Suppressor macrophage treated with lipopolysaccharide for 4 hours (primary cell): ENCODE measurements around the gene DNAI4.
"Not testable (repeated sequence)": the region's sequence is repeated elsewhere in the genome, so short reads cannot be mapped to it uniquely, and the experiment has no call there.

ENCODE experiments used
- DNase-seq: peaks from one replicate; pipeline ENCODE4 v3.0.0-alpha.2; 2020

Gene DNAI4

GRCh38 chr1:66924756-66925557 is at the start of gene DNAI4, which contains the start of gene MIER1:
Gene DNAI4, minus strand, starts transcription at chr1:66924856. Its CDS starts 25 bp downstream, at chr1:66924831.
Gene MIER1, plus strand, starts transcription at chr1:66924990. Its CDS starts 39 bp downstream, at chr1:66925029.
- peak; percentile 99 for DNase-seq

DNA sequence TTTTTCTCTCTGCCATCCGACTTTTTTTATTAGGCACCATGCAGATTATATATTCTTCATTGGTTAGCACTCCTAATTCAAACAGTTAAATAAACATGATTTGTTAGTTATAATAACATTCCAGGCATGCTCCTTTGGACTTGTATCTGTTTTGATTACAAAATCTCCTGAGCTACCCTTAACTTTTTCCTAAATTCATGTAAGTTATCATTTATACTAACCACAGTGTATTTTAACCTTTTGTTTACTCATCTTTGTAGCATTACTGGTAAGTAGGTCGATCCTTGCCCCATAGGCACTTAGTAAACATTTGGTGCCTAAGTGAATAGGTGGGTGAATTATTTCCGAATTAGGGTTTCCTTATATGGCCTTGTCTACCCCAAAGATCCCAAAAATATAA is 43.9 kb upstream of the DNAI4 start:
- DNase-seq = no peak

DNA sequence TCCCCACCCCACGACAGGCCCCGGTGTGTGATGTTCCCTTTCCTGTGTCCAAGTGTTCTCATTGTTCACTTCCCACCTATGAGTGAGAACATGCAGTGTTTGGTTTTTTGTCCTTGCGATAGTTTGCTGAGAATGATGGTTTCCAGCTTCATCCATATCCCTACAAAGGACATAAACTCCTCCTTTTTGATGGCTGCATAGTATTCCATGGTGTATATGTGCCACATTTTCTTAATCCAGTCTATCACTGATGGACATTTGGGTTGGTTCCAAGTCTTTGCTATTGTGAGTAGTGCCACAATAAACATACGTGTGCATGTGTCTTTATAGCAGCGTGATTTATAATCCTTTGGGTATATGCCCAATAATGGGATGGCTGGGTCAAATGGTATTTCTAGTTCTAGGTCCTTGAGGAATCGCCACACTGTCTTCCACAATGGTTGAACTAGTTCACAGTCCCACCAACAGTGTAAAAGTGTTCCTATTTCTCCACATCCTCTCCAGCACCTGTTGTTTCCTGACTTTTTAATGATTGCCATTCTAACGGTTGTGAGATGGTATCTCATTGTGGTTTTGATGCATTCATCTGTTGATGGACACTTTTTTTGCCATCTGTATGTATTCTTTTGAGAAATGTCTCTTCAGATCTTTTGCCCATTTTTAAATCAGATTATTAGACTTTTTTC is 41.7 kb upstream of the DNAI4 start:
- DNase-seq = not testable (repeated sequence)

DNA sequence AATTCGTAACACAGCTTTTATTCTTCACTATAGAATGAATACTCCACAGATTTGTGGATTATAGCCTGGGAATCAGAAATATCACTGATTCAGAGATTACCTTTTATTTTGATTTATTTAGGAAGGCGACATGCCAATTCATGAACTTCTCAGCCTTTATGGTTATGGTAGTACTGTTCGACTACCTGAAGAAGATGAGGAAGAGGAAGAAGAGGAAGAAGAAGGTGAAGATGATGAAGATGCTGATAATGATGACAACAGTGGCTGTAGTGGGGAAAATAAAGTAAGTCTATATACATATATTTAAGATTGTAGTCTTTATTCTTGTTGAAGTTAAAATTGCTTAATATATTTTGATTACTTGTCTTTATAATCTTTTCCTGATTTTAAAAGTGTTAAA is 33.3 kb upstream of the DNAI4 start:
- DNase-seq = no peak

DNA sequence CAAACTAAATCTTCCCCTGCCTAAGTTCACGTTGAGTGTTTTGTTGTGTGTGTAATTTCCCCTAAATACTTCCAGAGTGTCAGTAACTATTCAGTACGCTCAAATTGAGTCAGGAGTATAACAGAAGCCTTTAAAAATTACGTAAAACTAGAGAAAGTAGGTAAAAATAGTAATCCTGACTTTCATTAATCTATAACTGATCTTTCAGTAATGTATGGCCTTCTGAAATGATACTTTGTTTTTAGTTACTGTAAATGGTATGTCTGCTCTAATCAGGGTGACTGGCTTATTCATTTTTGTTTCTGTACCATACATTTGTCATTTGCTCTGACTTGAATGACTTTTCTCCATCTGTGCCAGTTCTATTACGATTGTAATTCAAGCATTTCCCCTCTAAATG is 29.6 kb upstream of the DNAI4 start:
- no peak for DNase-seq

GRCh38 chr1:66951513-66951912 is 26.9 kb upstream of the DNAI4 start:
- no peak for DNase-seq

DNA sequence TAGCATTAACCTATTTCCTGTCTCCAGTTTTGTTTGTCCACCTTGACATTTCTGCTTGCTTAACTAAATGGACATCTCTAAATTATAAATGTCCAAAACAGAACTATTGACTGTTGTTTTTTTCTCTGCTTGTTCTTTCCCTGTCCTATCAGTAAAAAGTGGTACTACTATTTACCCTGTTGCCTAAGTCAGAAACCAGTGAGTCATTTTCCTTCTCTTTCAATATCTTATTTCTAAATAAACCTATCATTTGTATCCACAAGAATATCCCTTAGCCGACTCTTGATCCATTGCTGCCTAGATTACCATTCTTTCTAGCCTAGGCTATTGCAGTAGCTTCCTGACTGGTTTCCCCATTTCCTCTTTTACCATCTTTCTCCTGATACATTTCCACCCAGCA is 22.6 kb upstream of the DNAI4 start:
- DNase-seq = peak; percentile 29

GRCh38 chr1:66945316-66945715 is 20.7 kb upstream of the DNAI4 start:
- DNase-seq = no peak

DNA sequence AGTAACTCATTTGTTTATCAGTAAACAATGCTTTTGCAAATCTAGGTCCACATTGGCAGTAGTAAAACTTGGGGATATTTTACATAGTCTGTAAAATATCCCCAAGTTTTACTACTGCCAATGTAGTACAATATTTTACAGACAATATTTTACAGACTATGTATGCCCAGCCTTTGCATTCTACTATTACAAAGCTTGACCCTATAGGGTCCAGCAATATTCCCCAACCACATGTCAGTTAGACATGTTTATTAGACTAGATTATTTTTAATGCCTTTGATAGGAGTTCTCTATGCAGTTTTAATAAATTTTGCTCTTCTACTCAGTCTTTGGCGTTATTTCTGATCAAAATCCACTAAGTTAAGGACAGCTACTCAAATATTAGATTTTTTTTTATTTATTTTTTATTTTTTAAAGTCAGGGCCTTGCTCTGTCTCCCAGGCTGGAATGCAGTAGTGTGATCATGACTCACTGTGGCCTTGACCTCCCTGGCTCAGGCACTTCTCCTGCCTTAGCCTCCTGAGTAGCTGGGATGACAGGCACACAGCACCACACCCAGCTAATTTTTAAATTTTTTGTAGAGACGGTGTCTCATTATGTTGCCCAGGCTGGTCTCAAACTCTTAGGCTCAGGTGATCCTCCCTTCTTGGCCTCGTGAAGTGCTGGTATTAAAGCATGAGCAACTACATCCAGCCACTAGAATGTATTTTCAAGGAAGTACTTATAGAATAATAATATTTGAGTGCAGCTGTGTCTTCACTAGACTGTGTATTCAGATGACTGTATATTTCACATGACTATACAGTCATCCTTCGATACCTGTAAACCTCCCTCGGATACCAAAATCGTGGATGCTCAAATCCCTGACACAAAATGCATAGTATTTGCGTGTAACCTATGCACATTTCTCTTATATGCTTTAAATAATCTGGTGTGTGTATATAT is 19.9 kb upstream of the DNAI4 start:
- peak; percentile 29 for DNase-seq

DNA sequence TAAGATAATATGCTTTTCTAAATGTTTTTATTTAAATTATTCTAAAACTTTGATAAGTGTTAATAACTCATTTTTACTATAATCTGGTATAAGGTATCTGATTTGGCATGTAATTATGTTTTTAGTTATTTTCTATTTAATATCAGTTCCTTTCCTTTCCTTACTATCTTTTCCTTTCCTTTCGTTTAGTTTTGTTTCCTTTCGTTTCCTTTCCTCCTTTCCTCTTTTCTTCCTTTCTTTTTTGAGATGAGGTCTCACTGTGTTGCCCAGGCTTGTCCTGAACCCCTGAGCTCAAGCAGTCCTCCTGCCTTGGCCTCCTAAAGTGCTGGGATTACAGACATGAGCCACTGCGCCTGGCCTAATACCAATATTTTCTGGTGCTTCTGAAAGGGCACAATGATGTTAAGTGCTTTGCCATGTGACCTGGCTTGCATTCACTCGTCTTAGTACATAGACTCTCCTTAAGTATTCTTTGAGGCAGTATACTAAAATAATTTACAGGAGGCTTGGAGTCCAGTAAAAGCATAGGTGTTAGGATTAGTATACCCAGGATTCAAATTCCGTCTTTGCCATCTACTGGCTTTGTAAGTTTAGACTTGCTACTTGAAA is 18.8 kb upstream of the DNAI4 start:
- no peak for DNase-seq

DNA sequence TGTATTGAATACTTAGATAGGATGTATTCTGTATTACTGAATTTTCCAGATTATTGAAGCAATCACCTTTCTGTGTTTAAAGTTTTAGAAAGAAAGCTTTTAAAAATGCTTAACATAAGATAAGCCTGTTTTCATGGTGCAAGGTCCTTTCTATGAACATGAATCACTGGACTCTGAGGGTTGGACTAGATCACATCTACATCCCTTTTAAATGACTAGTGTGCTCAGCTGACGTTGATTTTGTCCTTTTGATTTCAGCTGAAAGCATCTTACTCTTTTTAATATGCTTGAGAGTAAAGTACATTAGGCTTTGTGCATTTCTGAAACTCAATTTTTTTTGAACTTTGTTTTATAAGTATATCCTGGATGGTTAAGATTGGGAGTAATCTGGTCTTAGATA is 16.3 kb upstream of the DNAI4 start:
- no peak for DNase-seq

- no peak for DNase-seq
Measured at GRCh38 chr1:66938613-66939012, 14.0 kb upstream of the DNAI4 start.

GRCh38 chr1:66937529-66938234 is 13.0 kb upstream of the DNAI4 start:
- DNase-seq = no peak

DNA sequence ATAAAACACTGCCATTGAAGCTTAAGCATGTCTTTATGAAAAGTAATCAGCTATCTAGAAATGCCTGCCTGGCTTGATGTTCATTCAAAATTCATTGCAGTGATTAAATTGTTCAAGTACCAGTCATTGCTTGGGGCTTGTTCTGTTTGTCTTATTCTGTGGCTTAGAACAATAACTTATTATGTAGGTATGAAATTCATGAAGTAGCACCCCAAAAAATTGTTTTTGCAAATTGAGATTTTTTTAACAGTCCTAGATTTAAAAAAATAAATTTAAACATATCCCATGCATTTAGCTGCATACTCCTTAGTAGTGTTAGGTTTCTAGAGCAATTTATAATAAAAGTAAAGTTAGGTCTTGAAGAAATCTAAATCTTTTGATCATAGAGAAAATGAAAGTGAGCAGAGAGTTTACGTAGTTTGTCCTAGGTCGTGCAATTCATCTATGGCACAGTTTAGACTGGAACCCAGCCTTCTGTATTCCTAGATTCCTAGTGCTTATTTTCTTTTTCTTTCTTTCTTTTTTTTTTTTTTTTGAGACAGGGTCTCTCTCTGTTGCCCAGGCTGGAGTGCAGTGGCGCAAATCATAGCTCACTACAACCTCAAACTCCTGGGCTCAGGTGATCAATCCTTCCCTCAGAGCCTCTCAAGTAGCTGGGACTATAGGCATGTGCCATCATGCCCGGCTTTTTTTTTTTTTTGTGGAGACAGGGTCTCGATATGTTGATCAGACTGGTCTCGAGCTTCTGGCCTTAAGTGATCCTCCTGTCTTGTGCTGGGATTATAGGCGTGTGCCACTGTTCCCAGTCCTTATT is 9.4 kb upstream of the DNAI4 start:
- peak; percentile 39 for DNase-seq

- DNase-seq = no peak
Measured at GRCh38 chr1:66932291-66932690, 7.6 kb upstream of the DNAI4 start.

GRCh38 chr1:66931590-66931989 is 6.9 kb upstream of the DNAI4 start:
- DNase-seq = peak; percentile 32

GRCh38 chr1:66930823-66931174 is 6.1 kb upstream of the DNAI4 start:
- no peak for DNase-seq

DNA sequence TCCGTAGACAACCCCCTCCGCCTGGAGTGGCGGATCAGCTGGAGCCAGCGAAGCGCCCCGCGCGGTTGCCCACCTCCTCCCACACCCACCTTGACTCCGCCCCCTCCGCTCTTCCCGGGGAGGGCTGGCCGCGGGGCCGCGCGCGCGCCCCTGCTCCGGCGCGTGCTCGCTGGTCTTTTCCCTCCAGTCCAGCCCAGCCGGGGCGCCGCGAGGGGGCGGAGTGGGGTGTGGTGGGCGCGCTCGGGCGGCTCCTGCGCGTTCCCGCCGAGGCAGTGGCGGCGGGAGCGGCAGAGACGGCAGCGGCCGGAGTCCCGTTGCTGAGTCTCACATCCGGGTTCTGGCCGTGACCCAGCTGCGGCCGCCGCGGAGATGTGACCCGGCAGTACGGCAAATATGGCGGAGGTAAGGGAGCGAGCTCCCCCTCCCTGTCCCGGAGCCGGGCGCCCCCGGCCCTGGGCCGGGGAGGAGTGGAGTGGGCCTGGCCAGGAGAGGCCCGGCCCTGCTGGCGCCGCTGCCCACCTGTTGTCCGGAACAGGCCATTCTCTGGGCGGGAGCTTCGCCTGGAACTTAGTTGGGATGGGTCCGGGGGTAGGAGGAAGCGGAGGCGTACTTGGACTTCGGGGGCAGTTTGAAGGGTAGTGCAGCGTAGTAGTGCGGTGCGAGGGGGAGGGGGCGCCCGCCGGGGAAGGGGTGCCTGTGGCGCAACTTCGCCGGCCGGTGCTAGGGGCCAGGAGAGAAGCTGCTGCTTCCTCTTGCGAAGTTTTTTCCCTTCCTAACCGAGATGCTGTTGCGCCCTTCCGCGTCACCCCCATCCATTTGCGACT is 5.6 kb upstream of the DNAI4 start:
- DNase-seq = peak; percentile 94

GRCh38 chr1:66929691-66929998 is 5.0 kb upstream of the DNAI4 start:
- DNase-seq = no peak

DNA sequence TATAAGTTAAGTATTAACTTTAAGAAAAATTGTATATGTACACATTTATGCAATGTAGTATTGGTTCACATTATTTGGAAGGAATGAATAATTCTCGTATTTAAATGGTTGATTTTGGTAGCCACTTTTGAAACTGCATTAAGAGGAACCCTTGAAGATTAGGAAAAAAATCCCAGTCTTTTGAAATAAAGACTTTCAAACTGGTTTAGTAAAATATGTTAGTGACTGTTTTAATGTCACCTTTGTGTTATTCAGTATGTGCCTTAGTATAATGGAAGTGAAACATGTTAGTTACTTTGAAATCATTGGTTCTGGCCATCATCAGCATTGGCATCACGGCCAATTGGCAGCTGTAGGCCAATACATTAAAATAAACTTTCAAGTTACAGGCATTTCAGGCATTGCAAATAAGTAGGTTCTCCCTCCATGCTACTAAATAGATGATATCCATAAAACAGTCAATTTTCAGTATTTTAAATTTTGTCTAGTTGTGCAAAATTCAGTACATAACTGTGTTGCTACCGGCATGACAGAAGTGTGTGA is 4.6 kb upstream of the DNAI4 start:
- peak; percentile 73 for DNase-seq
